ENCODE results near the gene LRRC4C. TPM values are rescaled to one million over a fixed set of nuclear protein-coding genes. Genes with fewer than 3 reads are reported as not detected.
"Not testable (repeated sequence)": the region's sequence is repeated elsewhere in the genome, so short reads cannot be mapped to it uniquely, and the experiment has no call there.

LRRC4C gene
- total RNA-seq, 1 donor from 2014 or later: 14.0 TPM

GRCh38 chr11:40542821-40543220 is 916.6 kb downstream of the LRRC4C start:
- Mint-ChIP-seq H3K9me3 (no peaks in the 10 kb centered on the region), H3K27ac (no peak overlapping the region), H3K4me1 (ENCODE audit: unreplicated experiment) (peaks cover 11% of the 10 kb centered on the region), H3K27me3 (no peaks in the 10 kb centered on the region), H3K36me3 (no peaks in the 10 kb centered on the region), H3K4me3 (no peak overlapping the region)
- no peak for DNase-seq (ENCODE audit: extremely low spot score, unreplicated experiment)
- TF ChIP-seq, protein P1, sequence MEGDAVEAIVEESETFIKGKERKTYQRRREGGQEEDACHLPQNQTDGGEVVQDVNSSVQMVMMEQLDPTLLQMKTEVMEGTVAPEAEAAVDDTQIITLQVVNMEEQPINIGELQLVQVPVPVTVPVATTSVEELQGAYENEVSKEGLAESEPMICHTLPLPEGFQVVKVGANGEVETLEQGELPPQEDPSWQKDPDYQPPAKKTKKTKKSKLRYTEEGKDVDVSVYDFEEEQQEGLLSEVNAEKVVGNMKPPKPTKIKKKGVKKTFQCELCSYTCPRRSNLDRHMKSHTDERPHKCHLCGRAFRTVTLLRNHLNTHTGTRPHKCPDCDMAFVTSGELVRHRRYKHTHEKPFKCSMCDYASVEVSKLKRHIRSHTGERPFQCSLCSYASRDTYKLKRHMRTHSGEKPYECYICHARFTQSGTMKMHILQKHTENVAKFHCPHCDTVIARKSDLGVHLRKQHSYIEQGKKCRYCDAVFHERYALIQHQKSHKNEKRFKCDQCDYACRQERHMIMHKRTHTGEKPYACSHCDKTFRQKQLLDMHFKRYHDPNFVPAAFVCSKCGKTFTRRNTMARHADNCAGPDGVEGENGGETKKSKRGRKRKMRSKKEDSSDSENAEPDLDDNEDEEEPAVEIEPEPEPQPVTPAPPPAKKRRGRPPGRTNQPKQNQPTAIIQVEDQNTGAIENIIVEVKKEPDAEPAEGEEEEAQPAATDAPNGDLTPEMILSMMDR (conservative IDR thresholded peaks at IDR 0.05): no peak

DNA sequence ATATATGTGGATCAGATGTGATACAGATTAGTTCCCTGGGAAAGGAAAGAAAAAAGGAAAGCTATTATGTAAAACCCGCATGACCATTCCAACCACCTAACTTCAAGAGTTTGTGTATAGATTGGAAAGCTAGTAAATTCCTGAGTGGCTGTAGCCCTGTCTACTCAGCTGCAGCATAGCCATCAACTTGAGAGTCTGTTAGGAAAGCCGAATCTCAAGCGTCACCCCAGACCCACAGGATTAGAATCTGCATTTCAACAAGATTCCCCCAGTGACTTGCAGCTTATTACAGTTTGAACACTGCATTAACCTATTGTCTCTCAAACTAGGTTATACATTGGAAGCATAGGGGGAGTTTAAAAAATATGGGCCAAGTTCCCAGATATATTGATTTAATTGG is 921.7 kb downstream of the LRRC4C start:
- TF ChIP-seq, protein P1 (conservative IDR thresholded peaks at IDR 0.05): no peak
- Mint-ChIP-seq H3K4me1 (ENCODE audit: unreplicated experiment) (peaks cover 10% of the 10 kb centered on the region), H3K27me3 (no peaks in the 10 kb centered on the region), H3K27ac (no peak overlapping the region), H3K4me3 (no peak overlapping the region), H3K36me3 (no peaks in the 10 kb centered on the region), H3K9me3 (no peaks in the 10 kb centered on the region)
- DNase-seq (ENCODE audit: extremely low spot score, unreplicated experiment): no peak

- DNase-seq (ENCODE audit: extremely low spot score, unreplicated experiment); H3K27me3 Mint-ChIP-seq; H3K9me3 Mint-ChIP-seq; H3K4me3 Mint-ChIP-seq; H3K27ac Mint-ChIP-seq; H3K4me1 Mint-ChIP-seq (ENCODE audit: unreplicated experiment); H3K36me3 Mint-ChIP-seq: not testable (repeated sequence)
These were observed 937.4 kb downstream of the LRRC4C start for GRCh38 chr11:40522080-40522479.

- TF ChIP-seq, protein P1 (conservative IDR thresholded peaks at IDR 0.05): no peak
- Mint-ChIP-seq H3K4me3 (no peak overlapping the region), H3K27ac (no peak overlapping the region), H3K9me3 (peaks cover 4% of the 10 kb centered on the region), H3K36me3 (no peaks in the 10 kb centered on the region), H3K27me3 (no peaks in the 10 kb centered on the region), H3K4me1 (ENCODE audit: unreplicated experiment) (no peaks in the 10 kb centered on the region)
- DNase-seq (ENCODE audit: extremely low spot score, unreplicated experiment): no peak
These were observed 942.3 kb downstream of the LRRC4C start for GRCh38 chr11:40517122-40517521.

DNA sequence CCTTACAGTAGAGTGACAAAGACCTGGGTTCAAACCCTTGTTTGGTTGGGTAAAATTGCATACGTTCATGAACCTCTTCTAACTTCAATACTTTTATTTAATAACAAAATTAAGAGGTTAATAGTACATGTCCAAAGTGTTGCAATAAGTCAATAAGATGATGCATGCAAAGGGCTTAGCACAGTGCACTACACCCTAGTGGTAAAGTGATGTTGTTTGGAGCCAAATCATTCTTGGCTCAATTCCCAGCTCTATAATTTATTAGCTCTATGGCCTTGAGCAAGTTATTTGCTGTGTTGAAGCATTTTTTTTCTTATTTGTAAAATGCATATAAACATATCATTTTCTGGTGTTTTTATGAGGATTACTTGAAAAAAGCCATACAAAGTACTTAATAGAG is 945.3 kb downstream of the LRRC4C start:
- Mint-ChIP-seq H3K27ac (no peak overlapping the region), H3K4me3 (no peak overlapping the region), H3K4me1 (ENCODE audit: unreplicated experiment) (no peaks in the 10 kb centered on the region), H3K9me3 (no peaks in the 10 kb centered on the region), H3K36me3 (no peaks in the 10 kb centered on the region), H3K27me3 (no peaks in the 10 kb centered on the region)
- no peak for DNase-seq (ENCODE audit: extremely low spot score, unreplicated experiment)
- TF ChIP-seq, protein P1 (conservative IDR thresholded peaks at IDR 0.05): no peak

DNA sequence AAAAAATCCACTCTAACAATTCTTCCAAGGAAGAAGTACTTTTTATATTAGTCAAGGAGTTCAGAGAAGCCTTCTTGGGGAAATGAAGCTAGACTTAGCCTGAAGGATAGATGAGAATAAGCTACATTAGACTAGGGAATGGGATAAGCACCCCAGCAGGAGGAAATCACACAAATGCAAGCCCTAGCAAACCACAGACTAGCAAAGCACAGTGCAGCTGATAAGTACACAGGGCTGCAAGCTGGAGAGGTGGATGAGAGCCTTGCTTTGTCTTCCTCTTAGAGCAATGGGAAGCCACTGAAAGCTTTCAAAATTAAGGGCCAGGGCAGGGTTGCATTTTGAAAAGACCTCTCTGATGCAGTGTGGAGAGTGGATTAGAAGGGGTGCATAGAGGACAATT is 946.2 kb downstream of the LRRC4C start:
- Mint-ChIP-seq H3K9me3 (no peaks in the 10 kb centered on the region), H3K4me1 (ENCODE audit: unreplicated experiment) (no peaks in the 10 kb centered on the region), H3K27ac (no peak overlapping the region), H3K36me3 (no peaks in the 10 kb centered on the region), H3K27me3 (no peaks in the 10 kb centered on the region), H3K4me3 (no peak overlapping the region)
- TF ChIP-seq, protein P1 (conservative IDR thresholded peaks at IDR 0.05): no peak
- DNase-seq (ENCODE audit: extremely low spot score, unreplicated experiment): no peak
